Right lobe of liver (tissue), 4 donors: ENCODE measurements around the gene MAST4.

Experiments used
- CTCF ChIP-seq, 4 donors: fragments of 200-600 bp in 3 of 4; fragments of 450-650 bp in 1 of 4; IDR thresholded peaks; one replicate each; pipeline versions ENCODE4 v1.5.1 to v1.8.0; 2016 to 2022; ENCODE audit warnings: antibody characterized with exemption in 4 of 4, mild to moderate bottlenecking in 2 of 4
- POLR2A ChIP-seq: fragments of 450-650 bp; IDR thresholded peaks from one replicate; pipeline ENCODE4 v1.6.1; 2017; ENCODE audit warnings: antibody characterized with exemption, mild to moderate bottlenecking
- donor health status: DM: no; HTN: no; CAD: no.
- donor health status: DM: no; HTN: no; CAD: no.
- donor health status: DM: no; HTN: yes; CAD: no.

- TF ChIP-seq CTCF (IDR thresholded peaks at IDR 0.05) (no peak), POLR2A (no peak)
These were observed 612.2 kb downstream of the MAST4 start for GRCh38 chr5:67208403-67208802.
